GM12892 (cell line): Measurements from ENCODE around the gene CCL8.

Experiments
- DNase-seq: peaks from one replicate; pipeline ENCODE4 v3.0.0; 2011; ENCODE audit not compliant: insufficient read length
- FAIRE-seq: peaks from 2 replicates; lab custom pipeline; 2011; peaks lifted over from hg19 to GRCh38; lab: Jason Lieb, UNC
- POLR2A ChIP-seq: IDR thresholded peaks from 2 replicates; pipeline ENCODE4 v1.6.1; 2011; ENCODE audit warnings: low read depth, low read length, control low read depth
- POLR2AphosphoS5 ChIP-seq: IDR thresholded peaks from 2 replicates; pipeline ENCODE4 v1.6.1; 2011; ENCODE audit warnings: low read depth, low read length, control low read depth
- TAF1 ChIP-seq: IDR thresholded peaks from 2 replicates; pipeline ENCODE4 v1.6.1; 2011; ENCODE audit warnings: low read depth, mild to moderate bottlenecking, control low read depth, low read length, borderline replicate concordance

Gene CCL8

GRCh38 chr17:34300652-34301370, 18.4 kb upstream of the CCL8 start:
- no peak for TF ChIP-seq POLR2A
- no peak for TF ChIP-seq TAF1
- TF ChIP-seq POLR2AphosphoS5, result no peak
- FAIRE-seq (no peak), DNase-seq (no peak)

- no peak for DNase-seq
- no peak for FAIRE-seq
- TF ChIP-seq POLR2A (no peak), POLR2AphosphoS5 (no peak), TAF1 (no peak)
Measured at GRCh38 chr17:34301986-34302385, 17.2 kb upstream of the CCL8 start.

GRCh38 chr17:34302636-34303035, 16.6 kb upstream of the CCL8 start:
- TF ChIP-seq TAF1, result no peak
- no peak for TF ChIP-seq POLR2AphosphoS5
- TF ChIP-seq POLR2A, result no peak
- FAIRE-seq (no peak), DNase-seq (no peak)

GRCh38 chr17:34303606-34304005, 15.6 kb upstream of the CCL8 start:
- FAIRE-seq, result no peak
- TF ChIP-seq POLR2A, result no peak
- TF ChIP-seq POLR2AphosphoS5, result no peak
- TF ChIP-seq TAF1, result no peak
- DNase-seq, result no peak

- FAIRE-seq, result no peak
- TF ChIP-seq TAF1 (no peak), POLR2AphosphoS5 (no peak), POLR2A (no peak)
- DNase-seq, result no peak
Measured at GRCh38 chr17:34305061-34305460, 14.2 kb upstream of the CCL8 start.

- DNase-seq (no peak), FAIRE-seq (no peak)
- no peak for TF ChIP-seq TAF1
- TF ChIP-seq POLR2AphosphoS5, result no peak
- no peak for TF ChIP-seq POLR2A
Measured at GRCh38 chr17:34305606-34306005, 13.6 kb upstream of the CCL8 start.

- FAIRE-seq (no peak), DNase-seq (no peak)
- TF ChIP-seq TAF1 (no peak), POLR2A (no peak), POLR2AphosphoS5 (no peak)
Measured at GRCh38 chr17:34306466-34306865, 12.8 kb upstream of the CCL8 start.

GRCh38 chr17:34307110-34307509, 12.1 kb upstream of the CCL8 start:
- TF ChIP-seq POLR2AphosphoS5, result no peak
- TF ChIP-seq TAF1, result no peak
- no peak for TF ChIP-seq POLR2A
- FAIRE-seq, result no peak
- DNase-seq, result no peak

GRCh38 chr17:34308371-34308770, 10.9 kb upstream of the CCL8 start:
- no peak for TF ChIP-seq POLR2AphosphoS5
- no peak for TF ChIP-seq TAF1
- DNase-seq (no peak), FAIRE-seq (no peak)

- DNase-seq, result no peak
- no peak for FAIRE-seq
- TF ChIP-seq POLR2A (no peak), POLR2AphosphoS5 (no peak), TAF1 (no peak)
Measured at GRCh38 chr17:34311291-34311690, 7.9 kb upstream of the CCL8 start.

GRCh38 chr17:34312080-34312479, 7.2 kb upstream of the CCL8 start:
- DNase-seq (no peak), FAIRE-seq (no peak)
- TF ChIP-seq POLR2AphosphoS5 (no peak), TAF1 (no peak), POLR2A (no peak)

- FAIRE-seq (no peak), DNase-seq (no peak)
- TF ChIP-seq POLR2AphosphoS5, result no peak
- TF ChIP-seq POLR2A, result no peak
- no peak for TF ChIP-seq TAF1
Measured at GRCh38 chr17:34313164-34313563, 6.1 kb upstream of the CCL8 start.
